Ascending aorta (tissue), 2 donors: Measurements from ENCODE around the gene PTCRA. TPM values are rescaled to one million over a fixed set of nuclear protein-coding genes. Genes with fewer than 3 reads are reported as not detected.

Experiments used
- DNase-seq, 2 donors: peaks; one replicate each; pipeline ENCODE4 v3.0.0-alpha.2; 2019; ENCODE audit warnings: low spot score in 2 of 2
- H3K27ac ChIP-seq, 2 donors: fragments of 200-600 bp; sonication (generic); one replicate each; pipeline ENCODE4 v1.5.1; 2016 to 2017; ENCODE audit warnings: mild to moderate bottlenecking in 1 of 2
- H3K27me3 ChIP-seq: fragments of 200-600 bp; sonication (generic); one replicate; pipeline ENCODE4 v1.5.1; 2017
- H3K36me3 ChIP-seq, 2 donors: fragments of 200-600 bp; sonication (generic); one replicate each; pipeline ENCODE4 v1.5.1; 2016
- H3K4me1 ChIP-seq, 2 donors: fragments of 200-600 bp; sonication (generic); one replicate each; pipeline ENCODE4 v1.5.1; 2016 to 2017; ENCODE audit warnings: mild to moderate bottlenecking in 1 of 2
- H3K4me3 ChIP-seq, 2 donors: fragments of 200-600 bp; sonication (generic); one replicate each; pipeline ENCODE4 v1.5.1; 2016 to 2017; ENCODE audit warnings: mild to moderate bottlenecking in 1 of 2
- H3K9me3 ChIP-seq, 2 donors: fragments of 200-600 bp; sonication (generic); one replicate each; pipeline ENCODE4 v1.5.1; 2016
- intact Hi-C: fragments of 100-400 bp; cut with DNase I; formaldehyde crosslinking; loops from one replicate; pipeline ENCODE4 v1.15.1; 2023
- total RNA-seq: library from RNA; depleted of rRNA; stranded (reverse); fragments of >200 nt; gene quantifications from one replicate; pipeline ENCODE4 v1.1.0, GENCODE V29; 2016
- TF ChIP-seq, protein P1 (sequence below), 3 experiments: fragments of 200-600 bp in 2 of 3; fragments of 450-650 bp in 1 of 3; sonication (generic) in 2 of 3; IDR thresholded peaks; one replicate each; pipeline ENCODE4 v1.5.1; 2016 to 2019; ENCODE audit warnings: antibody characterized with exemption in 3 of 3, mild to moderate bottlenecking in 1 of 3, moderate library complexity in 1 of 3

Gene PTCRA
- total RNA-seq, 1 donor from 2014 or later: not detected

DNA sequence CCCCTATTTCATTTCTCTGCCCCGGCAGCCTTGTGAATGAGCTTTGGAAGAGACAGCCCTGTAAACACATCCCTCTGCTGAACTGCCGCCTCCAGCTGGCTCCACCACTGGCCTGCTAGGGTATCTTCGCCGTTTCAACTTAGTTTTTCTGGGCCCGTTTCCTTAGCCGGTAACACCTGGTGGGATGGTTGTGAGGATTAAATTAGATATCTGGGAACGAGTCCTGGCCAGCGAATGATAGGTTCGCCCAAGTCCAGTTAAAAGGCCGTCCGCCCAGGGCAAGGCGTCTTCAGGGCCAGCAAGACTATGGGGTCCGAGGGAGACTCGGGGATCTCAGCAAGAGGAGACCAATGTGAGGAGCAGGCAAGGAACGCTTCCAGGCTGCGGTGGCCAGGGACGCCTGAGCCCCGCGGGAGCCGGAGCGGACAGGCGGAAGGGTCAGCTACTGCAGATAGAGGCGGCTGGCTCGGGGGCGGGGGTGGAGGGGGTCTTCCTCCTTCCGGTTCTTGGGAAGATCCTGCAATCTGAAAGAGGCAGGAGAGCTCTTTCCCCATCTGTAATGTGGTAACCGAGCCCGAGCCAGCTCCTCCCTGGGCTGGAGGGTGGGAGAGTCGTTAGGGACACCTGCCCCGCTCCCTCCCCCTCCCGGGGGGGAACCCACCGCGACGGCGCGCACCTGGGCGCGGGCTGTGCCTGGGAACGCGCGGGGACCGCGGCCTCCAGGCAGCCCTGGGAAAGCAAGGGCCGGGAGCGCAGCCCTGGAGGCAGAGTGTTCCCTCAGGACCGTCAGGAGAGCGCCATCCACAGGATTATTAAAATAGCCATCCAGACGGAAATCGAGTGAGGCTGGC is 4.5 kb upstream of the PTCRA start:
- Histone ChIP-seq H3K27ac (no peak overlapping the region), H3K4me3 (peak overlapping the region; percentile 30 to 50), H3K4me1 (peaks cover 0 to 7% of the 10 kb centered on the region in 2 donors), H3K27me3 (peaks cover 6% of the 10 kb centered on the region), H3K36me3 (no peaks in the 10 kb centered on the region), H3K9me3 (no peaks in the 10 kb centered on the region)
- DNase-seq: no peak
- intact Hi-C loops: no loop called here
- TF ChIP-seq, protein P1, sequence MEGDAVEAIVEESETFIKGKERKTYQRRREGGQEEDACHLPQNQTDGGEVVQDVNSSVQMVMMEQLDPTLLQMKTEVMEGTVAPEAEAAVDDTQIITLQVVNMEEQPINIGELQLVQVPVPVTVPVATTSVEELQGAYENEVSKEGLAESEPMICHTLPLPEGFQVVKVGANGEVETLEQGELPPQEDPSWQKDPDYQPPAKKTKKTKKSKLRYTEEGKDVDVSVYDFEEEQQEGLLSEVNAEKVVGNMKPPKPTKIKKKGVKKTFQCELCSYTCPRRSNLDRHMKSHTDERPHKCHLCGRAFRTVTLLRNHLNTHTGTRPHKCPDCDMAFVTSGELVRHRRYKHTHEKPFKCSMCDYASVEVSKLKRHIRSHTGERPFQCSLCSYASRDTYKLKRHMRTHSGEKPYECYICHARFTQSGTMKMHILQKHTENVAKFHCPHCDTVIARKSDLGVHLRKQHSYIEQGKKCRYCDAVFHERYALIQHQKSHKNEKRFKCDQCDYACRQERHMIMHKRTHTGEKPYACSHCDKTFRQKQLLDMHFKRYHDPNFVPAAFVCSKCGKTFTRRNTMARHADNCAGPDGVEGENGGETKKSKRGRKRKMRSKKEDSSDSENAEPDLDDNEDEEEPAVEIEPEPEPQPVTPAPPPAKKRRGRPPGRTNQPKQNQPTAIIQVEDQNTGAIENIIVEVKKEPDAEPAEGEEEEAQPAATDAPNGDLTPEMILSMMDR (IDR thresholded peaks at IDR 0.05): no peak

- no peaks in the 10 kb centered on the region for H3K36me3 ChIP-seq
- H3K27ac ChIP-seq: no peak overlapping the region
- DNase-seq: no peak
- H3K27me3 ChIP-seq: peaks cover 6% of the 10 kb centered on the region
- TF ChIP-seq, protein P1 (IDR thresholded peaks at IDR 0.05): no peak
- no peaks in the 10 kb centered on the region for H3K9me3 ChIP-seq
- H3K4me3 ChIP-seq: no peak overlapping the region
- intact Hi-C loops: no loop called here
- H3K4me1 ChIP-seq: peaks cover 0 to 7% of the 10 kb centered on the region in 2 donors
Observed at GRCh38 chr6:42914546-42914945, 1.3 kb upstream of the PTCRA start.

GRCh38 chr6:42916288-42916687 is 435 bp downstream of the PTCRA start:
- Histone ChIP-seq H3K27ac (no peak overlapping the region), H3K4me1 (peaks cover 0 to 6% of the 10 kb centered on the region in 2 donors), H3K27me3 (peaks cover 6% of the 10 kb centered on the region), H3K4me3 (no peak overlapping the region), H3K9me3 (no peaks in the 10 kb centered on the region), H3K36me3 (no peaks in the 10 kb centered on the region)
- DNase-seq: no peak
- intact Hi-C loops: no loop called here
- TF ChIP-seq, protein P1 (IDR thresholded peaks at IDR 0.05): no peak

- no peaks in the 10 kb centered on the region for H3K36me3 ChIP-seq
- DNase-seq: no peak
- no peak overlapping the region for H3K4me3 ChIP-seq
- TF ChIP-seq, protein P1 (IDR thresholded peaks at IDR 0.05): no peak
- H3K9me3 ChIP-seq: no peaks in the 10 kb centered on the region
- H3K27me3 ChIP-seq: no peaks in the 10 kb centered on the region
- no peaks in the 10 kb centered on the region for H3K4me1 ChIP-seq
- H3K27ac ChIP-seq: no peak overlapping the region
- intact Hi-C loops: no loop called here
Observed at GRCh38 chr6:42921801-42922200, 5.9 kb downstream of the PTCRA start.

DNA sequence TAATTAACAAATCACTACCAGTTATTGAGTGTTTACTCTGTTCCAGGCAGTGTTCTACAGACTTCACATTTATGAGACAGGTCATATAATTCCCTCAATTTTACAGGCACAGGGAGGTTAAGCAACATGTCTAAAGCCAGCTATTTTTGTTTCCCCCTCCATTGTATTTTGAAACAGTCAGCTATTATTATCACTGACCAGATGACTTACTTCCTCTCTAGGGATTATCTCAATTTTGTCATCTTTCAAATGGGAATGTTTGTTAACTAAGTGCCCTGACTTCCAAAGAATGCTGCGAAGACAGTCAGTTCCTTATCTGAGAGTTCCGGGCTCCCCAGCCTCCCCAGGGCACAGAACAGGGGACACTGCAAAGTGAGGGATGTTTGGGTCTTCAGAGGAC is 7.8 kb downstream of the PTCRA start:
- Histone ChIP-seq H3K9me3 (no peaks in the 10 kb centered on the region), H3K27ac (no peak overlapping the region), H3K36me3 (no peaks in the 10 kb centered on the region), H3K4me3 (no peak overlapping the region), H3K27me3 (no peaks in the 10 kb centered on the region), H3K4me1 (peaks cover 0 to 2% of the 10 kb centered on the region in 2 donors)
- intact Hi-C loops: no loop called here
- TF ChIP-seq, protein P1 (IDR thresholded peaks at IDR 0.05): no peak
- DNase-seq: no peak
